Measurements from ENCODE around the gene MX1. TPM values are rescaled to one million over a fixed set of nuclear protein-coding genes. Genes with fewer than 3 reads are reported as not detected.

Gene MX1
- total RNA-seq, 1 experiment from 2014 or later: 6.4 TPM

- H3K27me3 ChIP-seq (ENCODE audit: insufficient read depth, low read depth): no peaks in the 10 kb centered on the region
- no peaks in the 10 kb centered on the region for H3F3A ChIP-seq (ENCODE audit: insufficient read depth, low read depth)
- ChIA-PET POLR2A (ENCODE audit: unreplicated experiment) (no interaction called here), CTCF (no interaction called here)
- no TSS peak for BruUV-seq (replicated peaks)
- no peak overlapping the region for H3K4me2 ChIP-seq
- H3K27ac ChIP-seq: no peak overlapping the region
- no peaks in the 10 kb centered on the region for H3K9me2 ChIP-seq (ENCODE audit: insufficient read depth)
- no peaks in the 10 kb centered on the region for H3K79me2 ChIP-seq (ENCODE audit: low read depth)
- H4K20me1 ChIP-seq (ENCODE audit: insufficient read depth): no peaks in the 10 kb centered on the region
- H3K4me3 ChIP-seq: no peak overlapping the region
- no peaks in the 10 kb centered on the region for H3K4me1 ChIP-seq (replicated peaks; ENCODE audit: insufficient read depth)
- no peak for DNase-seq
- intact Hi-C loops (cut with micrococcal nuclease; ENCODE audit: unreplicated experiment): no loop called here
- H3K36me3 ChIP-seq (ENCODE audit: low read depth): no peaks in the 10 kb centered on the region
- H3K9me3 ChIP-seq (ENCODE audit: insufficient read depth, low read depth): no peaks in the 10 kb centered on the region
- no peak for TF ChIP-seq EZH2 (IDR thresholded peaks at IDR 0.05; ENCODE audit: low read depth)
- no peak for TF ChIP-seq CTCF (conservative IDR thresholded peaks at IDR 0.05)
- H2AFZ ChIP-seq: no peak overlapping the region
Measured at GRCh38 chr21:41487082-41487481, 61.0 kb downstream of the MX1 start.

GRCh38 chr21:41488080-41488479 is 62.0 kb downstream of the MX1 start:
- Histone ChIP-seq H3K27me3 (ENCODE audit: insufficient read depth, low read depth) (no peaks in the 10 kb centered on the region), H3K4me3 (no peak overlapping the region), H2AFZ (no peak overlapping the region), H4K20me1 (ENCODE audit: insufficient read depth) (no peaks in the 10 kb centered on the region), H3K4me1 (replicated peaks; ENCODE audit: insufficient read depth) (no peaks in the 10 kb centered on the region), H3K9me3 (ENCODE audit: insufficient read depth, low read depth) (no peaks in the 10 kb centered on the region), H3K79me2 (ENCODE audit: low read depth) (no peaks in the 10 kb centered on the region), H3K9me2 (ENCODE audit: insufficient read depth) (no peaks in the 10 kb centered on the region), H3K4me2 (no peak overlapping the region), H3F3A (ENCODE audit: insufficient read depth, low read depth) (no peaks in the 10 kb centered on the region), H3K27ac (no peak overlapping the region), H3K36me3 (ENCODE audit: low read depth) (no peaks in the 10 kb centered on the region)
- no peak for TF ChIP-seq EZH2 (IDR thresholded peaks at IDR 0.05; ENCODE audit: low read depth)
- no peak for TF ChIP-seq CTCF (conservative IDR thresholded peaks at IDR 0.05)
- ChIA-PET POLR2A (ENCODE audit: unreplicated experiment) (no interaction called here), CTCF (no interaction called here)
- intact Hi-C loops (cut with micrococcal nuclease; ENCODE audit: unreplicated experiment): no loop called here
- BruUV-seq (replicated peaks): no TSS peak
- no peak for DNase-seq

- Histone ChIP-seq H4K20me1 (ENCODE audit: insufficient read depth) (no peaks in the 10 kb centered on the region), H3K36me3 (ENCODE audit: low read depth) (no peaks in the 10 kb centered on the region), H2AFZ (no peak overlapping the region), H3K27ac (no peak overlapping the region), H3K9me2 (ENCODE audit: insufficient read depth) (no peaks in the 10 kb centered on the region), H3K9me3 (ENCODE audit: insufficient read depth, low read depth) (no peaks in the 10 kb centered on the region), H3K4me3 (no peak overlapping the region), H3K27me3 (ENCODE audit: insufficient read depth, low read depth) (no peaks in the 10 kb centered on the region), H3K79me2 (ENCODE audit: low read depth) (no peaks in the 10 kb centered on the region), H3K4me2 (no peak overlapping the region), H3F3A (ENCODE audit: insufficient read depth, low read depth) (no peaks in the 10 kb centered on the region), H3K4me1 (replicated peaks; ENCODE audit: insufficient read depth) (no peaks in the 10 kb centered on the region)
- DNase-seq: no peak
- ChIA-PET CTCF (no interaction called here), POLR2A (ENCODE audit: unreplicated experiment) (no interaction called here)
- BruUV-seq (replicated peaks): no TSS peak
- TF ChIP-seq CTCF (conservative IDR thresholded peaks at IDR 0.05): no peak
- no peak for TF ChIP-seq EZH2 (IDR thresholded peaks at IDR 0.05; ENCODE audit: low read depth)
- intact Hi-C loops (cut with micrococcal nuclease; ENCODE audit: unreplicated experiment): no loop called here
Measured at GRCh38 chr21:41489329-41489728, 63.3 kb downstream of the MX1 start.

All from PC-9 (cell line).